GM19438 (cell line): ENCODE measurements around the gene CCDC71L.
"Not testable (repeated sequence)": the region's sequence is repeated elsewhere in the genome, so short reads cannot be mapped to it uniquely, and the experiment has no call there.

Experiments used
- ATAC-seq: cut with Tn5 transposase; IDR thresholded peaks from one replicate; pipeline ENCODE4 v1.9.1; 2021; ENCODE audit warnings: low read depth; ENCODE audit not compliant: unreplicated experiment

CCDC71L gene

DNA sequence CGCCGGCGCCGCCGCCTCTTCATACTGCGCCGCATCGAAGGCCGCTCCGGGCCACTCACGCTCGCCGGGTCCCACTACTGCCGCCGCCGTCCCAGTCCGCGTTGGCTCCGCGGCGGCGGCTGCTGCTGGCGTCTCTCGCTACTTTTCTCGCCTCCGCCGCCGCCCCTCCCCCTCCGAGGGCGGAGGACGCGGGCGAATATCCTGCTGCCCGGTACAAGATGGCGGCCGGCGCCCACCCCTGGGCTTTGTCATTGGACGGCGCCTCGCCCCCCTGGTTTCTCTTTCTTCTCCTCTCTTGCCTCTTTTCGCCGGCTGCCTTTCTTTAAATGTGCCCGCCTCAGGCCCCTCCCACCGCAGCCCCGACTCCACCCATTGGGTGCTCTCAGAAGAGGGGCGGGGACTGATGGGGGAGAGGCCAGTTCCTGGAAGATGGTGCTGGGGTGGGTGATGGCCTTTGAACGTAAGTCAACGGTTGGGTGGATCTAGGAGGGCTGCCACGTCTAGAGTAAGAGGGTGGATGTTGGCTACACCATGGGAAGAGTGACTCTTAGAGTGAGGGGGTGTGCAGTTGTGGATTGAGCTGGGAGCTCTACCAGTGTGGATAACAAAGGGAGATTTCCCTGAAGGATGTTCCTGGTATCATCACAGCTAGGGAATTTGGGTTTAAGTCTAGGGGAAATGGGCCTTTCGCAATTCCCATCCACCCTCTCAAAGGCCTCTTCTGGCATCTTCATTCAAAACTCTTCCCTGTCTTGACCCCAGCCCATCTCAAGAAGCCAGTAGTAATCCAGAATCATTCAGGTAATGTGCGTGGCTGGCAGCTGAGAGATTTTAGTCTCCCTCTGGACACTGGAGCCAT, at the start of gene CCDC71L:
TSS of gene CCDC71L (minus strand) at position 297 of the 859 bp plus-strand sequence. CDS start at position 35, 262 bp downstream.
- ATAC-seq = peak; percentile 76

DNA sequence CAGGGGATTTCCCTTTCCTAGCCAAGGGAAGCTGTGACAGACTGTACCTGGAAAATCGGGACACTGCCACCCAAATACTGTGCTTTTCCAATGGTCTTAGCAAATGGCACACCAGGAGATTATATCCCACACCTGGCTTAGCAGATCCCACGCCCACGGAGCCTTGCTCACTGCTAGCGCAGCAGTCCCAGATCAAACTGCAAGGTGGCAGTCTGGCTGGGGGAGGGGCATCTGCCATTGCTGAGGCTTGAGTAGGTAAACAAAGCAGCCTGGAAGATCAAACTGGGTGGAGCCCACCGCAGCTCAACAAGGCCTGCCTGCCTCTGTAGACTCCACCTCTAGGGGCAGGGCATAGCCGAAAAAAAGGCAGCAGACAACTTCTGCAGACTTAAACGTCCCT, 48.6 kb upstream of the CCDC71L start:
- ATAC-seq = not testable (repeated sequence)

DNA sequence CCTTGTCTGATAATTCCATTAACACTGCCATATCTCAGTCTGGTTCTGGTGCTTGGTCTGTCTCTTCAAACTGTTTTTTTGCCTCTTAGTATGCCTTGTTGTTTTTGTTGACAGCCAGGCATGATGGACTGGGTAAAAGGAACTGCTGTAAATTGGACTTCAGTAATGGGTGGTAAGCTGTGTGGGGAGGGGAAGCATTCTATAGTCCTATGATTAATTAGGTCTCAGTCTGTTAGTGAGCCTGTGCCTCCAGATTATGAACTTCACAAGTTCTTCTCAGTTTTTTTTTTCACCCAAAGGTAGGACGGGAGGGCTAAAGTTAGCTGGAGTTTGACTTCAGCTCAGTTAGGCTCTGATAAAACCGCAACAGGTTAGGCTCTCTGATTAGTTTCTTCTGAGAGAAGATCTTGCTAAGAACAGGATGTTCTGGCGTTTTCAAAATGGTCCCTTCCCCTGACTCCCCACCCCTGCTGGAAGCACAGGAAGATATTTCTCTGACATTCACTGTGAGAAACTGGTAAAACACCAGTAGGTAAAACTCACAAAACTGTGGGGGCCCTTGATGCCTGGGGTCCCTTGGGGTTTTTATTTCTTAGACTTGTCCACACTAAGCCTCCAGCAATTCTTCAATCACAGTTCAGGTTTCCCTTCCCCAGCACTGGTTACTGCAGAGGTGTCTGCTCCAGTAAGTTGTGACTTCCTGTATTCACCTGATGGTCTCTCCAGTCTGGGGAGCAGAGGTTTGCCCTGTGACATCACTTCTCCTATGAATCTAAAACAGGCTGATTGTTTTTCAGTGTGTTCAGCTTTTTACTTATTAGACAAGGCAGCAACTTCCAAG, 43.3 kb upstream of the CCDC71L start:
- ATAC-seq = no peak

DNA sequence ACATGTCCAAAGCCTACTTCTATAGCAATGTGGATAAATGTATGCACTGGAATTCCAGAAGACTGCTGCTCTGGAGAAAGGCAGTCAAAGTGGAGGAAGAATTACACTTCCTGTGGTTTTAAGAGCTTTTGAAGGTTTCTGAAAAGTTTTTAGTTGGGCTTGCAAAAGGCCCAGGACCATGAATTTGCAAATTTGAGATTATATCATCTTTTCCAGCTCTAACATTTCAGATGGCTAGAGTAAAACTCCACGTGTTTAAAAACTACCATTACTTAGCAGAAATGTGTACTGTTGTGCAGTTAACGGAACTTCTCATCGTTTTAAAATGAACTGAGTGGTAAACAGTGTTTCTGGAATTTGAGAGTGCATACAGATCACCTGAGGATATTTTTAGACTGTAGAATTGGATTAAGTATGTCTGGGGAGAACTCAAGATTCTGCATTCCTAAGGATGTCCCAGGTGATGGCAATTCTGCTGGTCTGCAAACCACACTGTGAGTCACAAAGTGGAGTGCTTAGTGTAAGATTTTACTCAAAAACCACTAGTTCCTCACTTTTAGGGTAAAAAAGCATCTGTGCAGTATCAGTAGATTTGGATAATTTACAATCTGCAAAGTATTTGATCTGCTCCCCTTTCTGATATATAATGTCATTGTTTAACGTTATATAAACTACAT, 32.9 kb upstream of the CCDC71L start:
- no peak for ATAC-seq

DNA sequence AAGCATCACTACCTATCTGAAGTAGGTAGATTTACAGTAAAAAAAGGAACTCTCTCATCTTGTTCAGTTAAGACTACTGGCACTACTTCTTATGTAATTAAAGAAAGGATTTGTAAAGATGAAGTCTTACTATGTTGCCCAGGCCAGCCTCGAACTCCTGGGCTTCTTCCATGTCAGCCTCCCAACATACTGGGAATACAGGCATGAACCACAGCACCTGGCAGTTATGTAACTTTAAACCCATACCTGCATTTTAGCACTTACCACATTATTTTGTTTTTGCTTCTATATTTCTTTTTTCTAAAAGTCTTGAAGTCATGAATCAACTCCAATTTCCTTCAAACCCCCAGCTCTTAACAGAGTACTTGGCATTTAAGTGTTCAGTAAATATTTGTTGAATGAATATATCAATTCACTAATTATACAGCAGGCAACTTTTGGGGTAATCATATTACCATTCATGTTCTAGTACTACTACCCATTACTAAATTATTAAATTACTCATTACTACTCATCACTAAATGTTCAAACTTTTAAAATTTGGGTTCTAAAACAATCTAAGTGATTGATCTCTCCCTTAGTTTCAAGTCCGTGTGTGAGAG, 31.6 kb upstream of the CCDC71L start:
- ATAC-seq = no peak

DNA sequence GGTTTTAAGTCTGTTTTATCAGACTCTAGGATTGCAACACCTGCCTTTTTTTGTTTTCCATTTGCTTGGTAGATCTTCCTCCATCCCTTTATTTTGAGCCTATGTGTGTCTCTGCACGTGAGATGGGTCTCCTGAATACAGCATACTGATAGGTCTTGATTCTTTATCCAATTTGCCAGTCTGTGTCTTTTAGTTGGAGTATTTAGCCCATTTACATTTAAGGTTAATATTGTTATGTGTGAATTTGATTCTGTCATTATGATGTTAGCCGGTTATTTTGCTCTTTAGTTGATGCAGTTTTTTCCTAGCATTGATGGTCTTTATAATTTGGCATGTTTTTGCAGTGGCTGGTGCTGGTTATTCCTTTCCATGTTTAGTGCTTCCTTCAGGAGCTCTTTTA, 27.2 kb upstream of the CCDC71L start:
- not testable (repeated sequence) for ATAC-seq

DNA sequence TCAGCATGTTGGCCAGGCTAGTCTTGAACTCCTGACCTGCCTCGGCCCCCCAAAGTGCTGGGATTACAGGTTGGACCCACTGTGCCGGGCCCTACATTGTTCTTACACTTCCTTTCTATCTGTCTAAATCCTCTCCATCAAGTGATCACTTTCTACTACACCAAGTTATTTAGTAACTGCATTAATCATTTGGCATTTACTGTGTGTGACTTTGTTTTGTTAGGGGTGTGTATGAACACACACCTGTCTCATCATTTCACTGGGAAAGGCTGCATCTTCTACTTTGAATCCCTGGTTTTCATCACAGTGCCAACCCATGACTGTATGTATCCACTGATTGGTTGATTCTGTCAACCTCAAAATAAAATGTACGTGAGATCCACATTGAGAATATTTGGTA, 23.0 kb upstream of the CCDC71L start:
- ATAC-seq = no peak

DNA sequence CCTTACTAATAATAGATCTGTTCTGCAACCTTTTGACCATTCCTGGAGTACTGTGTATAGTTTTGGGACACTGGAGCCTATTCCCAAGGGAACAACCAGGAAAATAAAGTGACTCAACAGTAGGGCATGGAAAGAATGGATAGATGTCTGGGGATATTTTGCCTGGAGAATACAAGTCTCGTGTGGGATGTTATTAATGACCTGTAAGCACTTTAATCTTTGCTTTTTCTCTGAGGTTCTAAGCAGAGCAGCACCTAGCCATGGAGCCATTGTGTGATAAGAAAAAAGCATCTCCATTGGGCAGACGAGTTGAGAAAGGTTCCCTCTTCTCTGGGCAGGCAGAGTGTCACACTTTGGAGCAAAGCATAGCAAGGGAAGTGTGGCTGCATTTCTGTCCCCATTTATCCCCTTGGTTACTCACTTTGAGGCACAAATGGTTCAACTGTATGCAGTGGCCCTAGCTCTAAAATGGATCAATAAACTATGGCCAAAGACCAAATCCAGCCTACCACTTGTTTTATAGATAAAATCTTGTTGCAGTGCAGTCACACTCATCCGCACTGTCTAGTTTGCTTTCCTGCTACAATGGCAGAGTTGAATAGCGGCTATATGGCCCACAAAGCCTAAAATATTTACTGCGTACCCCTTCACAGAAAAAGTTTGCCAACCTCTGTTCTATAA, 21.0 kb upstream of the CCDC71L start:
- no peak for ATAC-seq

DNA sequence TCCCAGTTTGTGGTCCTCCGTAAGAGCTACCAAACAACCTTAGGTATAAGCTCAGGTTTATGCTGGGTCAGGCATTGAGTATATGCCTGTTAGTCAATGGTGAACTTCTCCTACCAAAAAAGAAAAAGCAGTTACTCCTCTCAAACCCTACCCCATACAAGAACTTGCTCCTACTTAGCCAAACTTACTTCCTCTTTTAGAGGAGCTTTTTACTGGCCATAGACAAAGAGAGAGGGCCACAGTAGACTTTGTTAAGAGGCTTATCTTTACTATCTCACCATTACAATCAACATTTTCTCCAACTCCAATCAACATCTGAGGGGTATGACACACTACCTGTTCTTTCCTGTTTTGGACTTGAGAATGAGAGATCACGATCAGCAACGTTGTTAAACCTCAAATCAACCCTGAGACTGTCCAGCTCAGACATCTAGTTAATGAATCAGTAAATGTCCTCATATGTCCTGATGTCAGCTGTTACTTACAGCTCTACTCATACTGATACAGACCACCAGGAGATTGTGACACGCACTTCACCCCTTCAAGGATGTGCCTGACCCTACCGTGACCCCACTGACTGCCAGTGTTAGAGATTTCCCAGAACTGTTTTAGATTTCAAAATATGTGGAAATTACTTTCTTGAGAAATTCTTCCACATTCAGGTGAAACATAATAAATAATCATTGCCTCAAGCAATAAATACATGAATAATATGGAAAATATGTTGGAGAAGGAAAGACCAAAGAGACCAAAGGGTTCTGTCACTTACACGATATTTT, 18.4 kb upstream of the CCDC71L start:
- peak; percentile 94 for ATAC-seq

DNA sequence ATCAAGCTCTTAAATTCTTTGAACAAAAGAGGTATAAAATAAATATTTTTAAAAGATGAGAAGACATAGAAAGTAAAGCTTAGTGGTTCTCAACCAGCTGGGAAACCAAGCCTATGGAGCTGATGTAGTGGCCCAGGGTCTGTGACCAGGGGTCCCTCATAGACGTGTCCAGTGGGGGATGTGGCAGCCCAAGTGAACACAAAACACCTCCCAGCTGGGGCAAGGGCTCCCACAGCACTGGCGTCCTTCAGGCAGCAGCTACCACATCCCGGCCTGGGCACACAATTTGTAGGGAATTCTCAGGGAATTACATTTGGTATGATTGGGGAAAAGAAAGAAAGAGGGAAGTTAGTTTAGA, 17.8 kb upstream of the CCDC71L start:
- no peak for ATAC-seq

DNA sequence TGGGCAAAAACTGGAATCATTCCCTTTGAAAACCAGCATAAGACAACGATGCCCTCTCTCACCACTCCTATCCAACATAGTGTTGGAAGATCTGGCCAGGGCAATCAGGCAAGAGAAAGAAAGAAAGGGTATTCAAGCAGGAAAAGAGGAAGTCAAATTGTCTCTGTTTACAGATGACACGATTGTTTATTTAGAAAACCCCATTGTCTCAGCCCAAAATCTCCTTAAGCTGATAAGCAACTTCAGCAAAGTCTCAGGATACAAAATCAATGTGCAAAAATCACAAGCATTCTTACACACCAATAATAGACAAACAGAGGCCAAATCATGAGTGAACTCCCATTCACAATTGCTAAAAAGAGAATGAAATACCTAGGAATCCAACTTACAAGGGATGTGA, 15.5 kb upstream of the CCDC71L start:
- ATAC-seq = not testable (repeated sequence)

DNA sequence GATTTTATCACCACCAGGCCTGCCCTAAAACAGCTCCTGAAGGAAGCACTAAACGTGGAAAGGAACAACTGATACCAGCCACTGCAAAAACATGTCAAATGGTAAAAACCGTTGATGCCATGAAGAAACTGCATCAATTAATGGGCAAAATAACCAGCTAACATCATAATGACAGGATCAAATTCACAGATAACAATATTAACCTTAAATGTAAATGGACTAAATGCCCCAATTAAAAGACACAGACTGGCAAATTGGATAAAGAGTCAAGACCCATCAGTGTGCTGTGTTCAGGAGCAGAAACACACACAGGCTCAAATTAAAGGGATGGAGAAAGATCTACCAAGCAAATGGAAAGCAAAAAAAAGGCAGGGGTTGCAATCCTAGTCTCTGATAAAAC, 12.7 kb upstream of the CCDC71L start:
- ATAC-seq = not testable (repeated sequence)

DNA sequence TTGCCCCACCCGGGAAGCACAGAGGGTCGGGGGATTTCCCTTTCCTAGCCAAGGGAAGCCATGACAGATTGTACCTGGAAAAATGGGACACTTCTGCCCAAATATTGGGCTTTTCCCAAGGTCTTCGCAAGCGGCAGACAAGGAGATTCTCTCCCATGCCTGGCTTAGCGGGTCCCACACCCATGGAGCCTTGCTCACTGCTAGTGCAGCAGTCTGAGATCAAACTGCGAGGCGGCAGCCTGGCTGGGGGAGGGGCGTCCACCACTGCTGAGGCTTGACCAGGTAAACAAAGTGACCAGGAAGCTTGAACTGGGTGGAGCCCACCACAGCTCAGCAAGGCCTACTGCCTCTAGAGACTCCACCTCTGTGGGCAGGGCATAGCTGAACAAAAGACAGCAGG, 11.0 kb upstream of the CCDC71L start:
- ATAC-seq = not testable (repeated sequence)

DNA sequence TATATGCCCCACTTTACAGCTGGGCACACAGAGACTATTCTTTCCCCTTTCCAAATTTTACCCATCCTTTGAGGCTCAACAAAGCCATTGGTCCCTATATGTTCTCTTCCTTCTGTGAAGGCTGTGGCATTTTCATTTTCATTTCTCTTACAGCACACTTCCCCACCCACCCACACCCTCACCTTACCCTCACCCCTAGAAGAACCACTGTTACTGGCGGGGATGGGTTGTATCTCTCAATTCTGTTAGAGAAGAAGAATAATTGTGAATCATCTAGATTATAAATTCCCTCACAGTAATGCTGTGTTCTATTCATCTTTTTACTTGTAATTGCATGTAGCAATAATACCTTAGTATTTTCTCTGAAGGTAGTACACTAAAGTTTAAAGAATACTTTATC, 10.2 kb upstream of the CCDC71L start:
- no peak for ATAC-seq

DNA sequence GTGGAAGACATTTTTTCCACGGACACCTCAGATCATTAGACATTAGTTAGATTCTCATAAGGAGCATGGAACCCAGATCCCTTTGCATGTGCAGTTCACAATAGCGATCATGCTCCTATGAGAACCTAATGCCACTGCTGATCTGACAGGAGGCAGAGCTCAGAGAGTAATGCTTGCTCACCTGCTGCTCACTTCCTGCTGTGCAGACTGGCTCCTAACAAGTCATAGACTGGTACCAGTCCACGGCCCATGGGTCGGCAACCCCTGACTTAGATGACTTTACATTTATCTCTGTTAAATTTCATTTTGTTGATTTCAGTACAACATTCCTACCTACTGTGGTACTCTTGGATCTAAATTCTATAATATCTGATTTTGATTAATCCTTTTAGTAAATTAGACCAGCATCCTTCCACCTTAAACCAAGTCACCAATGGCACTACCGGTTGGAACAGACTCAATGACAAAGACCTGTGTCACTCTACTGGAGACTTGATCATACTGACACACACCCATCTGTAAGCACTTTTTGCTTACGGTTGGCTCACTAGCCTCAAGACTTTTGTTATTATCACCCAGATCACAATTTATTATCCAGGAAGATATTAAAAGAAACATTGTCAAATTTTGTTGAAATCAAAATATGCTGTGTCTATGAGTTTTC, 8.0 kb upstream of the CCDC71L start:
- ATAC-seq = no peak

DNA sequence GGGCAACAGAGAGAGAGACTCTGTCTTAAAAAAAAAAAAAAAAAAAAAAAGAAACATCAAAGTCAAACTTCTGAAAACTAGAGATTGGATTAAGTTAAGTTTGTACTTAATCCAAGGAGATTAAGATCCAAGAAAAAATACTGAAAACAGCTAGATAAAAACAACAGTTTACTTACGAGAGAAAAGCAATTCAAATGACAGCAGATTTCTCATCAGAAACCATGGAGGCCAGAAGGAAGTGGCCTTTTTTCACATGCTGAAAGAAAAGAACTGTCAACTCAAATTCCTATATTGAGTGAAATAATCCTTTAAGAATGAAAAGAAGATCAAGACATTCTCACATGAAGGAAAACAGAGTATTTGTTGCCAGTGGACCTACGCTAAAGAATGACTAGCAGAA, 5.4 kb upstream of the CCDC71L start:
- no peak for ATAC-seq

DNA sequence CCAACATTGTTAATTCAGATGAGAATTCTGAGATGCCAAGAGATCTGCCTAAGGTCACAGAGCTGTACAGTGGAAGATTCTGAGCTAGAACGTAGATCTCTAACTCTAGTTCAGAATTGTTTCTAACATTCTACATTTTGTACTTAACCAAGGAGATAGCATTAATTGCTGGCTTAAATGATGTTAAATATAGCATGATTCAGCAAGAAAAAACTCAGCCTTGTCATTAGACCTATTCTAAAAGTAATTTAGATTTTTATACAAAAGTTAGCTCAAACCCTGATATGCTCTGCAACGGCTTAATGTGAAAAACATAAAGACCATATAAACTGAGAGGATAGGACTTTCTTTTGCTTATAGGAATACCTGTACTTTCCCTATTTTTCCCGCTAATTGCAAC, 3.4 kb upstream of the CCDC71L start:
- no peak for ATAC-seq

DNA sequence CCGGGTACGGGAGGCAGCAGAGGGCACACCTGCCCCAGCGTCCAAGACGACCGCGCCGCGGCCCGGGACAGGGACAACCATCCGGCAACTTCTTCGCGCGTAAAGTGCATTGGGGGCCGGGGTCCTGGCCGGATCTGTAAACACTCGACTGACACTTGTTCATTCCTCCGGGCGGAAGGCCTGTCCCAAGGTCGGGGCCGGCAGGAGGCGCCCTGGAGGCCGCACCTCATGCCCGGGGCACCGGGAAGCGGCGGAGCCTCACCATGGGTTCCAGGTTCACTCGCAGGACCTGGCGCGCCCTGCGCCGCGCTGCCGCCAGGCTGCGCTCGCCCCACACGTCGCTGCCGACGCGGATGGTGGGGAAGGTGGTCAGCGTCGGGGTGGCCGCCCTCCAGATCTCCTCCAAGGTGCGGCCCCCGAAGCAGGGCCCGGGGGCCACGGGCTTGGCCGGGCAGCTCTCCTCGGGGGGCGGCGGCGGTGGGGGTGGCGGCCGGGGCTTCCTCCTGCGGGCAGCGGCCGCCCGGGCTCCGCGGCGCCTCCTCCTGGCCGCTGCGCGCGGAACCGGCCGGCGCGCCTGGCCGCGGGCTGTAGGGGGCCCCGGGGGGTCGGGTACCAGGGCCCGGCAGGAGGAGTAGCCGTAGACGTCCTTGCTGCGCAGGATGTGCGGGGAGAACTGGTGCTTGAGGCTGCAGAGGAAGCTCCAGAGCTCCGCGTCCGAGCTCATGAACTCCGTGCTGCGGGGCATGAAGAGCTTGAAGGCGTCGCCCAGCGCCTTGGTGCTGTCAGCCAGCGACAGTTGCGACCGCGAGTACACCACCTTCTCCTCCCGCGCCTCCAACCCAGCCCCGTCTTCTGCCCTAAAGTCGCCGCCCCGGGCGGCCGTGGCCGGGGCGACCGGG, 746 bp downstream of the CCDC71L start:
- ATAC-seq = peak; percentile 54
